Activated T-helper 1 cell treated with anti-CD3 and anti-CD28 coated beads, Interleukin-2, amount 50 U/mL, for 16 hours (primary cell): ENCODE data around the gene COPA.

ENCODE experiments used
- DNase-seq, 2 donors: peaks; one replicate each; pipeline ENCODE4 v3.0.0-alpha.2; 2020; ENCODE audit warnings: low read depth in 1 of 2, low spot score in 1 of 2

COPA gene

GRCh38 chr1:160271025-160271424 is 72.0 kb downstream of the COPA start:
- no peak for DNase-seq

GRCh38 chr1:160267284-160267991 is 75.6 kb downstream of the COPA start:
- no peak for DNase-seq

DNA sequence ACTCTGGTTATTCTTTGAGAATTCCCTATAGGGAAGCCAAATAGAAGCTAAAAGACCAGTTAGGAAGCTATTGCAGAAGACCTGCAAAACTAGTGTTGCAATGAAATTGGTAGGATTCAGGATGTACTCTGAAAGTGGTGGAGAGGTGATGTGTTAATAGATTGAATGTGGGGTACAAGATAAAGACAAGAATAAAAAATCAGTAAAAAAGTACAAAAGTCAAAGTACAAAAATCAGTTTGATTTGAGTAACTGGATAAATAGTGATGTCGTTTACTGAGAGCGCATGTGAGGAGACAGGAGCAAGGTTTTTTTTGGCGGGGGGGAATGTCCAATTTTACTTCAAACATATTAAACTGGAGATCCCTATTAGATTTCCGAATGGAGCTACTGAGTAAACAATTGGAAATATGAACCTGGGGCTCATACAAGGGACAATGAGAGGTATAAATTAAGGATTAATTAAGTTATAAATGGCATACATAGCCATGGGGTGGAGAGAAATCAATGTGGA is 78.2 kb downstream of the COPA start:
- no peak for DNase-seq

DNA sequence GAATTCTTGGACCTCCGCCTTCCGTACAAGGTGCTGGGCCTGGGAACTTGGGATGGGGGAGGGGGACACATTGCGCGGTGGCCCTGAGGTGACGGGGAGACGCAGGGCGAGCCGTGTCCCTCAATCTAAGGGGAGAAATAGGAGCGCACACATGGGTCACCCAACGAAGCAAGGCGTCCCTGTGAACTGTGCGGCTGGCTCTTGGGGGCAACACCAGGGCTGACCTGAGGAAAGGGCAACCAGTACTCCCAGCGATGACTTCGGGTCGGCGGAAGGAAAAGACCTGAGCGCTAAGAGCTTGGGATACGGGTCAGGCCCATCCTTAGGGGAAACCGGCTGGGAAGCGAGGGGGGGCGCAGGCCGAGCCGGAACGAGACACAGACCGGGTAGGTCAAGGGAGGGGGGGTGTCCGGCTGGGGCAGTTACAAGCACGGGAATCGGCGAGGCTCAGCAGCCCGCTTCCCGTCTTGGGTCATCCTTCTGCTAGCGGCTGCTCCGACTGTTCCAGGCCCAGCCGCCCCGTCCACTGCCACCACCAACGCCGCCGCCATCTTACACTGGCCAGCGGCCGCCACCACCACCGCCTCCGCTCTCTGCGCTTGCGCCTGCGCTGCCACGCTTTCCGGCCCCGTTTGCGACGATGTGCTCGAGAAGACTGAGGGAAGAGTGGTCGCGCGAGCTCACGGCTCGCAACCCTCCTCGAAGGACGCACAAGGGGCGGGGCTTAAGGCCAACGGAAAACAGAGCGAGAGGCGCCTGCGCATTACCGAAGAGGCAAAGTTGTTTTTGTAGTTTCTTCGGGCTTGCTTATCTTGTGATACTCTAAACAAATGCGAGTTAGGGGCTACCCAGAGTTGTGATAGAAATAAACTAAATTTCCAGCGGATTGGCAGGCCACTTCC is 80.9 kb downstream of the COPA start, which contains the start of gene DCAF8:
Gene DCAF8 (minus strand): TSS at position 657 of the 902 bp plus-strand sequence. CDS start 18,541 bp downstream, outside the sequence.
- peak; percentile 94 to 96 for DNase-seq

- peak; percentile 35 to 56 for DNase-seq
These were observed 81.5 kb downstream of the COPA start for GRCh38 chr1:160261556-160261892.

- DNase-seq, result no peak
These were observed 82.4 kb downstream of the COPA start for GRCh38 chr1:160260406-160261382.

DNA sequence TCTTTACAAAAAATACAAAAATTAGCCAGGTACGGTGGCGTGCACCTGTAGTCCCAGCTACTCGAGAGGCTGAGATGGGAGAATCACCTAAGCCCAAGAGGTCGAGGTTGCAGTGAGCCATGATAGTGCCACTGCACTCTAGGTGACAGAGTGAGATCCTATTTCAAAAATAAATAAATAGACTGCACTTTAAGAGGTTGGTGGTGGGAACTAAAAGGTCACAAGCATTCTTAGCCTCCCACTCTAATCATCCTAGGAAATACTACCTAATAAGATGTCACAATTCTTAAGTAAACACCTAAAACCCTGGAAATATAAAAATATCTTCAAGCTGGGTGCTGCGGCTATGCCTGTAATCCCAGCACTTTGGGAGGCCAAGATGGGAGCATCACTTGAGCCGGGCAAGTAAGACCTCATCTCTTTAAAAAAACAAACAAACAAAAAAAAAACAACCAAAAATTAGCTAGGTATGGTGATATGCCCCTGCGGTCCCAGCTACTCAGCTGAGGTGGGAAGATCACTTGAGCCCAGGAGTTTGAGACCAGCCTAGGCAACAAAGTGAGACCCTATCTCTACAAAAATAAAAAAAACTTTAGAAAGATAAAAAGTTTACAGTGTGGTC is 84.8 kb downstream of the COPA start:
- no peak for DNase-seq

GRCh38 chr1:160257411-160258015 is 85.5 kb downstream of the COPA start:
- DNase-seq, result no peak

GRCh38 chr1:160256396-160257046 is 86.5 kb downstream of the COPA start:
- DNase-seq, result no peak

GRCh38 chr1:160255781-160256300 is 87.2 kb downstream of the COPA start:
- no peak for DNase-seq

- DNase-seq, result no peak
These were observed 91.1 kb downstream of the COPA start for GRCh38 chr1:160251687-160252526.

DNA sequence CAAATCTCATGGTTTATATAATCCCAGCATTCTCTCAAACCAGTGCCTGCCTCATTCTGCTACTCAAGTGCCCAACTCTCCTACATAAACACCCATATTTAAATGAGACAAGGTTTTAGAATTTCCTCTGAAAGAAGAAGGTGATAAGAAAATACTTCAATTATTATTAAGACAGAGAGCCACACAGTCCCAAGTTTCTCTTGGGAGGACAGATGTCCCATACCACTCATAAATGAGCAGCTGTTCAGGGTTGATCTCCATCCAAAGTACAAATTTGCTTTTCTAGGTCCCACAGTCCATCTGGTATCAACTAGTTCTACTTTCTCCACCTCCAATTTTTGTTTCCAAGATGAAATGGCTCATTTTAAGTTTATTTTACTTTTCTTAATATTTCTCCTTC is 92.0 kb downstream of the COPA start:
- DNase-seq, result no peak

- DNase-seq, result no peak
These were observed 96.0 kb downstream of the COPA start for GRCh38 chr1:160247053-160247452.

GRCh38 chr1:160245434-160245833 is 97.6 kb downstream of the COPA start:
- no peak for DNase-seq

DNA sequence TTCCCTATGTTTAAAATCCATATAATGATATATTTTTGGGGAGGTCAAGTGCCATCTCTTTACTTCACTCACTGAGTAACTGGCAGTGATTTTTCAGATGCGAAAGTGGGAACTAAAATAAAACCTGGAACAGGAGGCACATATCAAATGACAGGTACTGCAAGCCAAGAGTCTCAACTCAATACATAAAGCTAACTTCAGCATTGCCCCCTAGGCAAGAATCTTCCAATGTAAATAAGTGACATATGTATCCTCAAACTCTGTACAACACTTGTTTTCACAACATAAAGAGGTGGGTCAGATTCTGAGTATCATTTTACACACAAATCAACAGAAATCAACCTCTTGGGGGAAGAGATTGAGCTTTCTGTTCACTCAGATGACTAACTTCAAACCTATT is 98.8 kb downstream of the COPA start:
- no peak for DNase-seq

DNA sequence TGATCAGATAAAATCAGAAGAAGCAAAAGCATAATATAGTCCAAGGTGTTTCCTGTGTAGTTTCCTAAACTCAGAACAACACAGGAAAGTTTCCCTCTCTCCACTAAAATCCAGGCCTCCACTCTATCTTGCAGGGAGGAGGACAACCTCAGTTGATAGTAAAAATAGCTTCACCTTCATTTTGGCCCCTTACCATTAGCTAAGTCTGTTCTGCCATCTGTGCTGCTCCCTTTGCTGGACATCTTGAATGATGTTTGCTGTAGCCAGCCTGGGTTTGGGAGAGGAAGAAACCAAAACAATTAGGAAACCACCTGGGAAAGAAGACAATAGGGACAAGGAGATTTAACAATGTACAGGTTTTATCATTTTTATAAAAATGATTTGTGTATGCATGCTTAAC is 99.3 kb downstream of the COPA start:
- DNase-seq, result no peak

DNA sequence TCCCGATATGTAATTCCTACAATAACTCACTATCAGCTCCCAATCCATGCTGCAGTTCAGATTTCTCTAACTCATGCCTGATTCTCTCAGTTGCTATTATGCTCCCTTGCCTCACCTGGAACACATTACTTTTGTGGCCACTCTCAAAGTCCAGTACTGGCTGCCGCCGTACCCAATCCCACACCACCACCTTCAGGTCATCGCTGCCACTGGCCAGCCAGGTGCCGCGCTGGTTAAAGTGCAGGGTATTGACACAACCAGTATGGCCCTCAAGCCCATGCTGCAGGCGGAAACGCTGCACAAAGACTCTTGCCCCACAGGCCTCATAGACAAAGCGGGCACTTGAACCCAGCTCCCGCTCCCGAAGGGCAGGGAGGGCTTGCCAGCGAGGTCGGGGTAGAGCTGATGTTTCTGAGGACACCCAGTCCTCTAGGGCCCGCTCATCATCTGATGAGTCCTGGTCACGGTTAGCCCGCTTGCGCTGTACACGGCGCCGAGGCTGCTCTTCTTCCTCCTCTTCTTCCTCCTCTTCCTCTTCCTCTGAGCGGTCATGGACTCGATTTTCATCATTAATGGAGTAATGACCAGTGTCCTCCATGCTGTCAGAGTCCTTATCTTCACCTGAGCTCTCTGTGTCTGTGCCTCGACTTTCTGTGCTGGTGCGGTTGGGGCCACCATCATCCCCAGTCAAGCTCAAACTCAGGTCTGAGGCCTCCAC is 103.3 kb downstream of the COPA start:
- no peak for DNase-seq
